NCI-H748 (cell line): ENCODE results near the gene ILK.
A peak's percentile ranks its signal among the peaks of the same experiment; 100 is the strongest.

Experiments
- DNase-seq: peaks from one replicate; lab custom pipeline; 2025; ENCODE audit not compliant: unreplicated experiment; lab: John Stamatoyannopoulos, UW

Gene ILK

GRCh38 chr11:6572215-6572614 is 31.4 kb upstream of the ILK start:
- no peak for DNase-seq

- no peak for DNase-seq
Measured at GRCh38 chr11:6574816-6575715, 28.5 kb upstream of the ILK start.

DNA sequence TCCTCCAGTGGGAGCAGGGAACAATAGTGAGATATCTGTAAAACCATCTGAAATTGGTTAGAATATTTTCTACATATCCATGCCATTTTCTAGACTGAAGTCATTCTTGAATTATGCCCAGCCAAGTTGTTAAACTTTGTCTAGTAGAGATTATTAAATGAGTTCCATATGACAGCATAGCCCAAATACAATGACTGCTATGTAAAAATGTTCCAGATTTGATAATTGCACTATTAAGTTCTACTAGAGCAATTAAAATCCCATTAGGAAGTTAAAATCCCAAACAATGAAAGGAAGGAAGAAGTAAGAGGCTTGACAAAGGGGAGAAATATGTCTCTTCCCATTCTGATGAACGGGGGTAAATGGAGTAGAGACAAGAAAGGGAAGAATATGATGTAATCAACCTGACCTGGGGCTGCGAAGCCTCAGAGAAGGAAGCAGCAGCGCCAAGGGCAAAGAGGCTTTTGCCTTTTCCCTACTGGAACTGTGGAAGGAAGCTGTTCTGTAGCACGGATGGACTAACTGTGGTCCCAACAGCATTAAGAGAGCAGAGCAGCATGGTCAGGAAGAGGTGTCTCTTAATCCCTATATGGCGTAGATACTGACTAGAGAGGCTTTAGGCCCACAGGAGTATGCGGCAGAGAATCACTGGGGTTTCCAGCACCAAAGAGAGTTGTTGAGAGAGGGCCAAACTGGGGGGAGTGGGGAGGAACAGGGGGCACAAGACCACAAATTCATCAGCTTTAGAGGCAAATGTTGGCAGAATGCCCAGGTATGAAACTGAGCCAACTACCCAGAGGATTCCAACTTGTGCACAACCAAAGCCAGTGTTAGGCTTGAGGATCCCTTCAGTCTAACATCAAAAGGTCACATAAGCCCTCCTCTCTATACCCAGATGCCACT is 26.9 kb upstream of the ILK start:
- no peak for DNase-seq

- no peak for DNase-seq
Measured at GRCh38 chr11:6578134-6578533, 25.4 kb upstream of the ILK start.

- DNase-seq, result no peak
Measured at GRCh38 chr11:6579681-6580080, 23.9 kb upstream of the ILK start.

DNA sequence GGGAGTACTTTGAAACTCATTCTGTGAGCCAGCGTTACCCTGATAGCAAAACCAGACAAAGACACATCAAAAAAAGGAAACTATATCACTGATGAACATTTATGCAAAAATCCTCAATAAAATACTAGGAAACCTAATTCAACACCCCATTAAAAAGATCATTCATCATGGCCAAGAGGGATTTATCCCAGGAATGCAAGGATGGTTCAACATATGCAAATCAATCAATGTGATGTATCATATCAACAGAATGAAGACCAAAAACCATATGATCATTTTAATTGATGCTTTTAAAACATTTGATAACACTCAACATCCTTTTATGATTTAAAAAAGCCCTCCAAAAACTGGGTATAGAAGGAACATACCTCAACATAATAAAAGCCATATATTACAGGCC is 20.0 kb upstream of the ILK start:
- no peak for DNase-seq

DNA sequence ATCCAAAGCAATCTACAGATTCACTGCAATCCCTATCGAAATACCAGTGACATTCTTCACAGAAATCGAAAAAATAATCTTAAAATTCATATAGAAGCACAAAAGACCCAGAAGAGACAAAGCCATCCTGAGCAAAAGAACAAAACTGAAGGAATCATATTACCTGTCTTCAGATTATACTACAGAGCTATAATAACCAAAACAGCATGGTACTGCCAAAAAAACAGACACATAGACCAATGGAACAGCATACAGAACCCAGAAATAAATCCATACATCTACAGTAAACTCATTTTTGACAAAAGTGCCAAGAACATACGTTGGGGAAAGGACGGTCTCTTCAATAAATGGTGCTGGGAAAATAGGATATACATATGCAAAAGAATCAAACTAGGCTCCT is 19.0 kb upstream of the ILK start:
- no peak for DNase-seq

- DNase-seq, result peak; percentile 8
Measured at GRCh38 chr11:6586434-6587359, 16.9 kb upstream of the ILK start.

DNA sequence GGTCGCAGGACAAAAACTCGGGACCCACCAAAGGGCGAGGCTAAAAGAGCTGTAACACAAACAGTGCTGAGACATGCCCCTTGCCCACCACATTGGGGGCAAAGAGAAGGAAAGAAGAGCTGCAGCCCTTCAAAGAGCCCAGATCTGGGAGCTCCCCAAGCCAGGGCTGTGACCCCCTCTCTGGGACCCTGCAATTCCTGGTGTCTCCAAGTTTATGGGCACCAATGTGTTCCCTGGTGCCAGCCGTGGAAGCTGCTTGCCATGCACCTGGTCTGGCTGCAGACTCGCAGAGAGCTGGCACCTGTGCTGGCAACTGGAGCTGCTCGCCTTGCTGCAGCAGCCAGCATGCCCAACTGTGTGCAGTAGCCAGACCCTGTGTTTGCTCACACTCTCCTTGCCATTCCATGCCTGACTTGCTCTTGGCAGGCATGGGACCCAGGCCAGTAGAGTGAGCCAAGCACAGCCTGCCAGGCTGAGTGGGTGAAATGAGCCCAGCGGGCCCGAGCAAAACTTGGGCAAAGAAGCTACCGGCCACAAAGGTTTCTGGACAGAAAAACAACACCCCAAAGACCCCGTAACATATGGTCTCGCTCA is 16.1 kb upstream of the ILK start:
- DNase-seq, result no peak

GRCh38 chr11:6588018-6588417 is 15.6 kb upstream of the ILK start:
- DNase-seq, result no peak

- no peak for DNase-seq
Measured at GRCh38 chr11:6594142-6594768, 9.3 kb upstream of the ILK start.

- no peak for DNase-seq
Measured at GRCh38 chr11:6596239-6596877, 7.2 kb upstream of the ILK start.

DNA sequence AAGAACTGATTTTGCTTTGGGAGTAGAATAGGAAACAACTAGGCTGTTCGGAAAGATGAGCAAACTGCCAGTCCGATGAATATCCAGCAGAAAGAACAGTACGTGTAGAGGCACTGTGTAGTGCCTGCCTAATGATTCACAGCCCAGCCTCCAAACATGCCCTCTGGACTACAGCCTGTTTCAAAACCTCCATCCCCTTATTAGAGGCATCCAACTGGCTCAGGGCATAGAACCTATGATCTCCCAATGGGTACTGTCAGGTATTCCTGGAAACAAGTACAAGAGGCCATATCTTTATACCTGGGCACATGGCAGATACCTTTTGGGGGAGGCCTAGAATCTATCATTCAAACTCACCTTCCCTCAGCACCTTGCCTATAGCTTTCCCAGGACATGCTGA is 5.0 kb upstream of the ILK start:
- DNase-seq, result no peak

DNA sequence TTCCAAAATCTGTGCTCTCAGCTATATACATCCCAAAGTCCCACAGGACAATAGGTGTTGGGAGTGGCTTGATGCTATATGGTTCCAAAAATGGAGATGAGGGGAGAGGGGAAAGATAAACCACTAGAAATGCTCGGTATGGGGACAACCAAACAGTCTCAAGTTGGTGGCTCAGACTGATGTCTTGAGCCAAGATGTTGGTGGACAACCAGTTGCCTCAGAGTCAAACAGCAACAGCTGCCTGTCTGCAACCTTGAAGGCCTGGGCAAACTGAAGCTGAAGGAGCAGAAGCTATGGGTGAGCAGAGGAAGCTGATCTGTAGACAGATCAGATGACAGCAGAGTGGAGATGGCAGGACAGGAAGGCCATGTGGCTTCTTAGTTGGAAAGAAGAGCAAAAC is 4.1 kb upstream of the ILK start:
- no peak for DNase-seq

GRCh38 chr11:6599881-6600390 is 3.6 kb upstream of the ILK start:
- DNase-seq, result no peak

DNA sequence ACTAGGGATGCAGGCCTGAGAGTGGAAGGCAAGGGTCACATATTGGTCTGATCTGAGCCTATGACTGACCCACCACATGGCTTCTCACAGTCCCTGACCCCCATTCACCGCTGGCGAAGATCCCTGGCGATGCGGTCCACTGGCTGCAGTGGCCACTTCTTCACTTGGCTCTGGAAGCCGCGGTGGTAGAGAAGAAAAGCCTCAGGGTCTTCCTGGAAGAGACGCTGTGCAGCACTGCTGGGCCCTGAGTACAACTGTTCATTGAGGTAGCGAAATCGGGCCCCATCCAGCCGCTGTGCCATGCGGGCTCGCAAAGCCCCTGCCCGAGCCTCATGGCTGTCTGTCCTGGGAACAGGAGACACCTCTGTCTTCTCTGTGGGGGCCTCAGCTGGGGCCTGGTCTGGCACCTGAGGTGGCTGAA is 2.5 kb upstream of the ILK start:
- no peak for DNase-seq

- no peak for DNase-seq
Measured at GRCh38 chr11:6602096-6602940, 1.3 kb upstream of the ILK start.

- DNase-seq, result peak; percentile 55
Measured at GRCh38 chr11:6604081-6604626, 580 bp downstream of the ILK start.
